ENCODE measurements around the gene GNG12. TPM values are rescaled to one million over a fixed set of nuclear protein-coding genes. Genes with fewer than 3 reads are reported as not detected.
A peak's percentile ranks its signal among the peaks of the same experiment; 100 is the strongest.

The GNG12 gene
- total RNA-seq (2014; rRNA removed) (54.1 and 66.1 TPM in 2 replicates), Bru-seq, nascent RNA (percentile 92 among the genes with signal in this experiment), BruChase-seq, experiment 1, labeled RNA remaining after a 6-hour chase (percentile 85 among the genes with signal in this experiment), BruChase-seq, experiment 2, labeled RNA remaining after a 2-hour chase (percentile 87 among the genes with signal in this experiment)
- long read RNA-seq, full-length matches to known transcripts = 323 of 449 reads
- long read RNA-seq, partial matches to known transcripts = 10 of 449 reads
- long read RNA-seq, other reads (novel, unspliced or antisense) = 116 of 449 reads

- Histone ChIP-seq H3F3A (ENCODE audit: low read length, unreplicated experiment) (no peaks in the 10 kb centered on the region), H3K9ac (ENCODE audit: low read length) (peak within 1 kb of the TSS; percentile 86), H3K9me2 (replicated peaks; ENCODE audit: low read length) (no peaks in the 10 kb centered on the region), H3K27me3 (ENCODE audit: low read length) (no peaks in the 10 kb centered on the region), H2AFZ (ENCODE audit: low read length) (peak within 1 kb of the TSS; percentile 88), H3K9me3 (ENCODE audit: low read length) (no peaks in the 10 kb centered on the region), H3K36me3 (ENCODE audit: low read depth, low read length) (peaks cover 4% of the 10 kb centered on the region; the same call in 1 of the 2 replicates), H4K20me1 (ENCODE audit: low read length) (no peaks in the 10 kb centered on the region), H3K27ac (ENCODE audit: low read length) (peak within 1 kb of the TSS; percentile 81), H3K4me1 (ENCODE audit: insufficient read depth, low read length) (peaks cover 21% of the 10 kb centered on the region), H3K79me2 (ENCODE audit: low read length) (peaks cover 49% of the 10 kb centered on the region), H3K4me3 (ENCODE audit: low read length) (peak within 1 kb of the TSS; percentile 84), H3K4me2 (ENCODE audit: low read length) (peak within 1 kb of the TSS; percentile 93)
- intact Hi-C loops (cut with micrococcal nuclease) = loop anchor here (1.0 to 5.0 kb wide), 7 partner anchors 17 to 549 kb away; no protein-coding TSS in a partner anchor
- ATAC-seq = peak; percentile 72
- ChIA-PET CTCF (no interaction called here), POLR2A (ENCODE audit: unreplicated experiment) (no interaction called here)
- TF ChIP-seq EZH2phosphoT487 (IDR thresholded peaks at IDR 0.05; ENCODE audit: borderline replicate concordance, low read length) = no peak
- TF ChIP-seq, protein P1, sequence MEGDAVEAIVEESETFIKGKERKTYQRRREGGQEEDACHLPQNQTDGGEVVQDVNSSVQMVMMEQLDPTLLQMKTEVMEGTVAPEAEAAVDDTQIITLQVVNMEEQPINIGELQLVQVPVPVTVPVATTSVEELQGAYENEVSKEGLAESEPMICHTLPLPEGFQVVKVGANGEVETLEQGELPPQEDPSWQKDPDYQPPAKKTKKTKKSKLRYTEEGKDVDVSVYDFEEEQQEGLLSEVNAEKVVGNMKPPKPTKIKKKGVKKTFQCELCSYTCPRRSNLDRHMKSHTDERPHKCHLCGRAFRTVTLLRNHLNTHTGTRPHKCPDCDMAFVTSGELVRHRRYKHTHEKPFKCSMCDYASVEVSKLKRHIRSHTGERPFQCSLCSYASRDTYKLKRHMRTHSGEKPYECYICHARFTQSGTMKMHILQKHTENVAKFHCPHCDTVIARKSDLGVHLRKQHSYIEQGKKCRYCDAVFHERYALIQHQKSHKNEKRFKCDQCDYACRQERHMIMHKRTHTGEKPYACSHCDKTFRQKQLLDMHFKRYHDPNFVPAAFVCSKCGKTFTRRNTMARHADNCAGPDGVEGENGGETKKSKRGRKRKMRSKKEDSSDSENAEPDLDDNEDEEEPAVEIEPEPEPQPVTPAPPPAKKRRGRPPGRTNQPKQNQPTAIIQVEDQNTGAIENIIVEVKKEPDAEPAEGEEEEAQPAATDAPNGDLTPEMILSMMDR (conservative IDR thresholded peaks at IDR 0.05; ENCODE audit: low read depth, low read length) = no peak
- TF ChIP-seq EZH2 (IDR thresholded peaks at IDR 0.05; ENCODE audit: low read length, unreplicated experiment) = no peak
- DNase-seq = peak; percentile 79
- BruUV-seq (replicated peaks) = no TSS peak
These were observed at the start of gene GNG12 for GRCh38 chr1:67832737-67833601. GNG12 (minus strand) TSS chr1:67833467; CDS start chr1:67707686, 125,781 bp downstream.

DNA sequence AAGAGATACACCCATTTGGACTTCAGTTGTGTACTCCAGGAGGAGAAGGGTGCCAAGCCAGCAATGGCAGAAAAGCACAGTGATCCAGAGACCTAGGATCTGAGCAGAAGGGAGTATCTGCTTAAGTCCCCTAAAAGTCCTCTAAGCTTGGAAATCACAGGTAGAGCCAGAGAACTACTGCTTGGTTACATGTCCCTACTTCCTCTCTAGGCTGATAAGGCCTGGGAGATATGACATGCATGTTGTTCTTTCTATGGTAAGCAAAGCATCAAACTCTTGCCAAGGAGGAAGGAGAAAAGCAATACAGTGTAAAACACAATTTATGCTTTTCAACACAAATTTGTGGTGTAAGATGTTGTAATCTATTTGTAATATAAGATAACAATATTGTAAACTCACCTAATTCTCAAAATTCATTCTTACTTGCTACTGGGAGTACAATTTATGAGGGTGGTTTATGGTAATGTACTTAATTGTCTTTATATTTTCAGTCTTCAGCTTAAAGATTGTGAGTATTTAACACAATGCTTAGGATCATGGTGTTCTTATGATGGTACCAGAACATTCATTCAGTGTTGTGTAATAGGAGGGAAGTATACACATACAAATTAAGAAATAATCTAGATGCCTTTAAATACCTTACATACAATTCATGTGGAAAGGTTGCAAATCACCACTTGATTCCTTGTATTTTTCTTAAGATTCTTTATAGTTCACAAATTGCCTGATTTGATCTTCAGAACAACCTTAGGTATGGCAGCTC, 49.1 kb upstream of the GNG12 start:
- no peaks in the 10 kb centered on the region for H3K27me3 ChIP-seq (ENCODE audit: low read length)
- CTCF ChIA-PET = interaction anchor here (0.6 kb wide), 1 partner anchor 94 kb away, joined by 3 read pairs; no protein-coding TSS in a partner anchor

More for the DNA sequence above, 49.1 kb upstream of the GNG12 start:
- DNase-seq (no peak), ATAC-seq (no peak)
- Histone ChIP-seq H3K9me2 (replicated peaks; ENCODE audit: low read length) (no peaks in the 10 kb centered on the region), H3F3A (ENCODE audit: low read length, unreplicated experiment) (peaks cover 7% of the 10 kb centered on the region), H3K9me3 (ENCODE audit: low read length) (no peaks in the 10 kb centered on the region), H4K20me1 (ENCODE audit: low read length) (no peaks in the 10 kb centered on the region), H3K79me2 (ENCODE audit: low read length) (no peaks in the 10 kb centered on the region), H3K36me3 (ENCODE audit: low read depth, low read length) (no peaks in the 10 kb centered on the region), H3K4me1 (ENCODE audit: insufficient read depth, low read length) (peaks cover 32% of the 10 kb centered on the region), H3K4me3 (ENCODE audit: low read length) (no peak overlapping the region), H3K4me2 (ENCODE audit: low read length) (no peak overlapping the region), H3K27ac (ENCODE audit: low read length) (peak overlapping the region; percentile 43), H3K9ac (ENCODE audit: low read length) (no peak overlapping the region), H2AFZ (ENCODE audit: low read length) (no peak overlapping the region)
- no TSS peak for BruUV-seq (replicated peaks)
- intact Hi-C loops (cut with micrococcal nuclease) = loop anchor here (5.0 kb wide), 1 partner anchor 95 kb away; no protein-coding TSS in a partner anchor
- TF ChIP-seq, protein P1 (conservative IDR thresholded peaks at IDR 0.05; ENCODE audit: low read depth, low read length) = no peak
- no peak for TF ChIP-seq EZH2phosphoT487 (IDR thresholded peaks at IDR 0.05; ENCODE audit: borderline replicate concordance, low read length)
- TF ChIP-seq EZH2 (IDR thresholded peaks at IDR 0.05; ENCODE audit: low read length, unreplicated experiment) = no peak
- POLR2A ChIA-PET (ENCODE audit: unreplicated experiment) = no interaction called here
